NT2/D1 (cell line): ENCODE measurements around the gene PSMB11.

Experiments used
- DNase-seq: peaks from one replicate; pipeline ENCODE4 v3.0.0-alpha.2; 2011; ENCODE audit warnings: low read depth, low spot score
- H3K27me3 ChIP-seq: 2 replicates; pipeline ENCODE4 v1.6.0; 2011; ENCODE audit warnings: mild to moderate bottlenecking; ENCODE audit not compliant: insufficient read length, insufficient read depth
- H3K36me3 ChIP-seq: 2 replicates; pipeline ENCODE4 v1.6.1; 2011; ENCODE audit warnings: mild to moderate bottlenecking, low read length, mixed read lengths; ENCODE audit not compliant: insufficient read depth, insufficient read length
- H3K4me1 ChIP-seq: 2 replicates; pipeline ENCODE4 v1.5.1; 2011; ENCODE audit not compliant: insufficient read depth, insufficient read length
- H3K4me3 ChIP-seq: 2 replicates; pipeline ENCODE4 v1.5.1; 2011; ENCODE audit warnings: low read depth; ENCODE audit not compliant: insufficient read length
- H3K9ac ChIP-seq: 2 replicates; pipeline ENCODE4 v1.6.0; 2011; ENCODE audit warnings: low read depth; ENCODE audit not compliant: insufficient read length
- H3K9me3 ChIP-seq: 2 replicates; pipeline ENCODE4 v1.5.1; 2011; ENCODE audit warnings: mild to moderate bottlenecking, low read length; ENCODE audit not compliant: insufficient read depth
- SUZ12 ChIP-seq: IDR thresholded peaks from 2 replicates; pipeline ENCODE4 v1.6.1; 2011; ENCODE audit not compliant: insufficient read length, insufficient read depth; ENCODE audit errors: extremely low read depth
- YY1 ChIP-seq: IDR thresholded peaks from 2 replicates; pipeline ENCODE4 v1.6.1; 2011; ENCODE audit not compliant: insufficient read length, insufficient read depth
- ZNF274 ChIP-seq: IDR thresholded peaks from 2 replicates; pipeline ENCODE4 v1.6.1; 2011; ENCODE audit warnings: mild to moderate bottlenecking, low read depth, low read length

Gene PSMB11

GRCh38 chr14:23047034-23047634, 5.1 kb downstream of the PSMB11 start:
- no peak overlapping the region for H3K9ac ChIP-seq
- H3K36me3 ChIP-seq: peaks cover 36% of the 10 kb centered on the region
- DNase-seq: no peak
- no peaks in the 10 kb centered on the region for H3K4me1 ChIP-seq
- H3K27me3 ChIP-seq: no peaks in the 10 kb centered on the region
- no peak for TF ChIP-seq YY1
- no peak for TF ChIP-seq ZNF274
- TF ChIP-seq SUZ12: no peak
- H3K9me3 ChIP-seq: no peaks in the 10 kb centered on the region
- no peak overlapping the region for H3K4me3 ChIP-seq

DNA sequence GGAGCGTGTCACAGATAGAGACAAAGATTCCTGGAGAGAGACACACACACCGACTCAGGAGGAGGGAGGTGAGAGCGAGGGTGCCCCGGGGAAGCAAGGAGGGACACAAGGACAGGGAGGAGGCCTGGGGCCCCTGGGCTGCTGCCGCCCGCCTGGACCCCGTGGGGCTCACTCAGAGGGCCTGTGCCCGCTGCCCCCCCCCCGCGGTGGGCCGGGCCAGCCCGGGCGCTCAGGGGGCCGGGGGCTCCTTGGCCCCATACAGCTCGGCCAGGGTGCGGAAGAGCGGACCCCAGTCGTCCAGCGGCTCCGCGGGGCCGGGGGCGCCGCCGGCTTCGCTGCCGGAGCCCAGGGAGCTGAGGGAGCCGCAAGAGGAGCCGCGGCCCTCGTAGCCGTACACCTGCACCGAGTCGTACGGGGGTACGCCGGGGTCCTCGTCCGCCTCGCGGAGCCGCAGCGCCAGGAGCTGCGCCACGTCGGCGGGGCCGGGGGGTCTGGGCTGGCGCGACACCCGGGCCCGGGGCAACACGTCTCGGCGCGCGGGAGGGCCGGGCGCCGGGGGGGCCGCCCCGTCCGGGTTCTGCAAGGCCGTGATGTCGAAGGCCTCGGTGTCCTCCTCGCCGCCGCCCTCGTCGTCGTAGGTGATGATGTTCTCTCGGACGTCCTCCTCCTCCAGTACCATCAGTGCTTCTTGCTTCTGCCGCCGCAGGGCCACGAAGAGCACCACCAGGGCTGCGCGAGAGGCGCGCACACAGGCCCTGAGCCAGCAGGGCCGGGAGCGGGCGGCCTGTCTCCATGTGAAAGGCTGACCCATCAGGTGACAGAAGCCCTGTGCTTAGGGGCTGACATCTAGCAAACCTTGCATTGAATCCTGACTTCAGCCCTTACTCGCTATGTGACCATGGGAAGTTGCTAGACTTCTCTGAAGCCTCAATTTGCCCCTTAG, 6.0 kb downstream of the PSMB11 start:
- no peaks in the 10 kb centered on the region for H3K9me3 ChIP-seq
- TF ChIP-seq ZNF274: no peak
- TF ChIP-seq YY1: no peak
- TF ChIP-seq SUZ12: no peak

GRCh38 chr14:23049011-23049410, 7.0 kb downstream of the PSMB11 start:
- Histone ChIP-seq H3K4me1 (no peaks in the 10 kb centered on the region), H3K36me3 (peaks cover 55% of the 10 kb centered on the region), H3K9me3 (no peaks in the 10 kb centered on the region), H3K27me3 (no peaks in the 10 kb centered on the region), H3K4me3 (no peak overlapping the region), H3K9ac (no peak overlapping the region)
- no peak for DNase-seq
- TF ChIP-seq YY1 (no peak), SUZ12 (no peak), ZNF274 (no peak)

More for the DNA sequence above, 6.0 kb downstream of the PSMB11 start:
- DNase-seq: no peak
- H3K9ac ChIP-seq: no peak overlapping the region
- H3K27me3 ChIP-seq: no peaks in the 10 kb centered on the region
- H3K36me3 ChIP-seq: peaks cover 45% of the 10 kb centered on the region
- H3K4me1 ChIP-seq: no peaks in the 10 kb centered on the region
- no peak overlapping the region for H3K4me3 ChIP-seq

DNA sequence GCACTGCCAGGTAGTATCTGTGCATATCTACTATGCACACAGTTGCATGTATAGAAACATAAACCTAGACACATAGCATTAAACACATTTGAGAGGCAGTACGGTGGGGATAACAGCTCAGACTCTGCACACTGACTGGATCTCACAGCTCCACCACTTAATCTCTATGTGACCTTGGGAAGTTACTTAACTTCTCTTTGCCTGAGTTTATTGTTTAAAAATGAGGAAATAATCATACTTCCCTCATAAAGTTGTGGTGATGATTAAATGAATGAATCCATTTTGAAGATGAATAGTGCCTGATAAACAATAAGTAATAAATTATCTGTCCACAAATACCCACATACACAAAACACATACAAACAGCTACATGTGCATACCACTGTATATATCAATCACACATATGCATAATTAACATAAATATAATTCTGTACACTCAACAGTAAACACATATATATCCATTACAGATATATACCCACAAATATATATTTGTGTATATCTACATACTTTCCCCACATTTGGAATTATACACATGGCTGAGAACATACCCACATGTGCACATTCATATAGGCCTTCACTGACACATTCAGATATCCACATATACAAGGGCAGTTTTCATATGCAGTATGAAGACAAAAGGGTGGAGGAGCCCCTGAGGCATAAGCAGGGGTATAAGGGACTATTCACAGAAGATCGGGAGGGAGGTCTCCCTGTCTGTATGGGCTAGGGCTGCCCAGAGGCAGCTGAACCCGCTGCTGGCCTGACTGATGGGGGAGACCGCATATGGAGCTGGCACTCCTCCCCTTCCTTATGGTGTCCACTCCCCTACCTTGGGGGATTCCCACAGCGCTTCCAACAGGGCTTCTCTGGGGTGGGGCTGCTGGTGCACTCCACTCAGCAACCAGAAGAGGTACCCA, 9.4 kb downstream of the PSMB11 start:
- H3K36me3 ChIP-seq: peaks cover 72% of the 10 kb centered on the region
- TF ChIP-seq ZNF274 (no peak), YY1 (no peak), SUZ12 (no peak)
- H3K27me3 ChIP-seq: no peaks in the 10 kb centered on the region
- H3K9ac ChIP-seq: peak overlapping the region; percentile 13
- no peak overlapping the region for H3K4me3 ChIP-seq
- H3K9me3 ChIP-seq: no peaks in the 10 kb centered on the region
- H3K4me1 ChIP-seq: peaks cover 5% of the 10 kb centered on the region
- DNase-seq: no peak

GRCh38 chr14:23052182-23052623, 10.2 kb downstream of the PSMB11 start:
- DNase-seq: no peak
- TF ChIP-seq ZNF274 (no peak), SUZ12 (no peak), YY1 (no peak)
- Histone ChIP-seq H3K9ac (no peak overlapping the region), H3K9me3 (no peaks in the 10 kb centered on the region), H3K36me3 (peaks cover 72% of the 10 kb centered on the region), H3K4me1 (peaks cover 5% of the 10 kb centered on the region), H3K4me3 (no peak overlapping the region), H3K27me3 (no peaks in the 10 kb centered on the region)

GRCh38 chr14:23052671-23053070, 10.7 kb downstream of the PSMB11 start:
- no peaks in the 10 kb centered on the region for H3K9me3 ChIP-seq
- no peak for DNase-seq
- peaks cover 72% of the 10 kb centered on the region for H3K36me3 ChIP-seq
- peak overlapping the region; percentile 10 for H3K9ac ChIP-seq
- no peak overlapping the region for H3K4me3 ChIP-seq
- peaks cover 5% of the 10 kb centered on the region for H3K4me1 ChIP-seq
- H3K27me3 ChIP-seq: no peaks in the 10 kb centered on the region
- TF ChIP-seq SUZ12 (no peak), ZNF274 (no peak), YY1 (no peak)
